Non-pigmented ciliary epithelial cell (primary cell): ENCODE measurements around the gene CFAP119.

Experiments used
- DNase-seq: peaks from one replicate; pipeline ENCODE4 v3.0.0-alpha.2; 2010; ENCODE audit warnings: low read depth

The CFAP119 gene

GRCh38 chr16:30782486-30783279, 20.8 kb upstream of the CFAP119 start:
- no peak for DNase-seq

GRCh38 chr16:30780549-30780948, 18.7 kb upstream of the CFAP119 start:
- no peak for DNase-seq

- no peak for DNase-seq
These were observed 18.2 kb upstream of the CFAP119 start for GRCh38 chr16:30780021-30780420.

DNA sequence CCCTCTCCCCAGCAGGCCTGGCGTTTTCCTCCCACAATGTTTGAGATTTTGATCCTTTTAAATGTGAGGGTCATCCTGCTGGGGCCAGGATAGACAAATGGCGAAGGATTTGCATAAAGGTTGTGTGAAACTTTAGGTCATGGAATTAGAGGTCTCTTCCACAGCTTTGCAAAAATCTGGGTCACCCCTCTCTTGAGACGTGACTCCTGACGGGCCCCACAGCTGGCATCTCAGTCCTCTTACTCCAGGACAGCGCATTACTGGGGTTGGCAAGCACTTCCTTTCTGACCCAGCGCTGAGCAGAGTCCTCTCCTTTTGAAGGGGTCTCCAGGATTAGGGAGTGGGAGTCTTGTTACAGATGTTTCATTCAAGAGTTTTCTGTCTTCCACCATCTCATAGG, 17.7 kb upstream of the CFAP119 start:
- no peak for DNase-seq

DNA sequence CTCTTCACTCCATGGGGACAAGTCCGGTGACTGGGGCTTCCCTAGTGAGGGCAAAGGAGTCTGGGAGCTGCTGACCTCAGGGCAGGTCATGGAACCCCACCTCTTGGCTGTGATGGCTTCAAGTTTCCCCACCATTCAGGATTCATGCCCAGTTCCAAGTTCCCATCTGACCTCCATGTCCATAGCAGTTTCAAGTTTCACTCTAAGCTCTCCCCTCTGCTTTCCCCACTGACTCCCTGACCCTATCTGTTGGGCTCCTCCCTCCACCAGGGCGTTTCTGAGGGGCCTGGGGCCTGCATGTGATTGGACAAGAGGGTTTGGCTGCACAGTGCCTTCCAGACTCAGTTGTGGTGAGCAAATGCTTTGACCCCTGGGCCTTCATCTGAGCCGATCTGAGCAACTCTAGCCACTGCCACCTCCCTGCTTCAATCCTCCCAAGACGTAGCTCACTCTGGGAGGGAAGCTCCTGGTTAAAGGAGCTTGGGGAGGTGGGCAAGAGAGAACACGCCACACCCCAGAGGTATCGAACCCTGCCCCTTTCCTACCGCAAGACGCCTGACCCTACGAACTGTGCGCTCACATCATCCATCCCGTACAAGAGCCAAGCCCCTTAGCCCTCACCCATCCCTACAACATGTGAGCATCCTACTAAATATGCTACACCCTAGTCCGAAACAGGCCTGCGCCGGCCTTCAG, 16.8 kb upstream of the CFAP119 start:
- DNase-seq: no peak

DNA sequence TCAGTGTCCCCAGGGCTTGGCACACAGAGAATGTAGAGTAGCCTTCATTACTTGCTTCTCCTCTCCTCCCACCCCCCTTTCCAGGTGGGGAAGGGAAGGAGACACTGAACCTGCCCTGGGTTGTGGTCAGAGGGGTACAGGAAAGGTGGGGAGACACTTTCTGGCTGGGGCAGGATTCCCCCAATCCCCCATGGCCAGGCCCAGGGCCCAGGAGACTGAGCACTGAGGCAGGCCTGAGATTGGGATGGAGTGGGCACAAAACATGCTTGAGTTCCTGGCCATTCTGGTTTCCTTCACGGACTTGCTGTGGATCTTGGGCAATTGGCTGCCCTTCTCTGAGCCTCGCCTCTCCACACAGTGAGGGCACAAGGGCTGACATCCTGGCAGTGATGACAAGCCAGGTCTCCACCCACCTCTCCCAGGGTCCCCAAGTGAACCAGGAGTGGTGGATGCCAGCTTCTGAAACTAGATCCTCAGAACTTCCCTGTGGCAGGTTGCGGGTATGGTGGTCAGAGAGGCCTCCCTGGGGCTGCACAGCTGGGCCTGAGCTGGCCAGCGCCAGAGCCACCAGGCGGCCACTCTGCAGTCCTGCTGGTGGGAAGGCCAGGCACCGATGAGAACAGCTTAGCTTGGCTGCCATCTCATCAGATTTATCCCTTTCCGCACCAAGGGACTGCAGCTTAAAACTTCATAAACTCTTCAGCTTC, 15.9 kb upstream of the CFAP119 start:
- no peak for DNase-seq

DNA sequence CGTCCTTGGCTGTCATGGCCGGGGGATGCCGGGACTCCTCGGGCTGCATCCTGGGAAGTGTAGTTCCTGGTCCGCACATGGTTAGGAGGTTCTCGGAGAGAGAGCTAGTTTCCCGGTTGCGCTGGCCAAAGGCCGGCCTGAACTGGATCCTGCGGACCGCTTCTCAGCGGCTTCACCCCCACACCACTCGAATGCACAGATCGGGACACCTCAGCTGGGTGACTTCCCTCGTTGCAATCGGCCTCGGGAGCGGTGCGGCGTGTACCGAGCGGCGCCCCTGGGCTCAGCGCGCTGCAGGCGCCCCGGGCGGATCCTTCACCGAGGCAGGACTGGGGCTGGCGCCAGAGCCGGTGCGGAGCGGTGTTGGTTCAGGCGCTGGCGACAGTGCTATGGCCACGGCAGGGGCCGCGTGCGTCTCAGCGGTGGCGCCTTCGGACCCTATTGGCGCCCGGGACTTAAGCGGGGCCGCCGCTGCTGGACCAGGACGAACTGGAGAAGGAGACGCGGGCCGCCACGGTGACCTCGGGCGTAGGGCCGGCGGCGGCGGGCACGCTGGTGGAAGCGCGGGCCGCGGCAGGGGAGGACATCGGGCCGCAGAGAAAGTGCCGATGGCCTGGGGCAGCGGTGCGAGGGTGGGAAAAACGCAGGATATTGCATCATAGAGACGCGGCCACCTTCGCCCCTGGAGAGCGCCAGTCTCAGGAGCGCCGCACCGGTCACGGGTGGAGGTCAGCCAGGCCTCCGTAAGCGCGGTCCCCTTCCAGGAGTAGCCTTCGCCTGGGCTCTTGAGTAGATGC, 13.7 kb upstream of the CFAP119 start:
- peak; percentile 40 for DNase-seq

DNA sequence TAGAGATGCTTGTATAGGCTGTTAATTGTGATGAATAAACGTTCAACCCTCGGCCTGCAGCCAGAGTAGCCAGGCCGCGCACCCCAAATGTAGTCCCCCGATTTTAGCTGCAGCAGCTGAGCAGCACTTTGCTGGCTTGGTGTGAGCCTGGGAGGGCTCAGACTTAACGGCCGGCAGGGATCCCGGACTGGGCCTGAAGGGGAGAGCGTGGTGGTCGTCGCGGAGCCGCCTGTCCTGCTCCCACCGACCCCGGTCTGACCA, 13.2 kb upstream of the CFAP119 start:
- no peak for DNase-seq

- no peak for DNase-seq
These were observed 12.7 kb upstream of the CFAP119 start for GRCh38 chr16:30774367-30775130.

DNA sequence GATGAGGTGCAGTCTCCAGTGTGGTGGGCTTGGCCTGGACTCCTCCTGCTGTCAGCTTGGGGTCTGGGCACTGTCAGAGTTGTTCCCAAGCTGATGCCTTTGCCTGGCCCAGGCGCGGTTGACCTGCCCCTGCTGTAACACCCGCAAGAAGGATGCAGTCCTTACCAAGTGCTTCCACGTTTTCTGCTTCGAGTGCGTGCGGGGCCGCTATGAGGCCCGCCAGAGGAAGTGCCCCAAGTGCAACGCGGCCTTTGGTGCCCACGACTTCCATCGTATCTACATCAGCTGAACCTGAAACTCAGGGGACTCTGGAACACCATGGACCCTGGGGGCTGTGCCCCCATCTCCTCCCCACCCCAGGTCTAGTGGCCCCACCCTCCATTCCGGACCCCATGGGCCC, 12.0 kb upstream of the CFAP119 start:
- no peak for DNase-seq

- DNase-seq: no peak
These were observed 9.9 kb upstream of the CFAP119 start for GRCh38 chr16:30771726-30772125.

GRCh38 chr16:30769379-30770089, 7.7 kb upstream of the CFAP119 start:
- DNase-seq: no peak

DNA sequence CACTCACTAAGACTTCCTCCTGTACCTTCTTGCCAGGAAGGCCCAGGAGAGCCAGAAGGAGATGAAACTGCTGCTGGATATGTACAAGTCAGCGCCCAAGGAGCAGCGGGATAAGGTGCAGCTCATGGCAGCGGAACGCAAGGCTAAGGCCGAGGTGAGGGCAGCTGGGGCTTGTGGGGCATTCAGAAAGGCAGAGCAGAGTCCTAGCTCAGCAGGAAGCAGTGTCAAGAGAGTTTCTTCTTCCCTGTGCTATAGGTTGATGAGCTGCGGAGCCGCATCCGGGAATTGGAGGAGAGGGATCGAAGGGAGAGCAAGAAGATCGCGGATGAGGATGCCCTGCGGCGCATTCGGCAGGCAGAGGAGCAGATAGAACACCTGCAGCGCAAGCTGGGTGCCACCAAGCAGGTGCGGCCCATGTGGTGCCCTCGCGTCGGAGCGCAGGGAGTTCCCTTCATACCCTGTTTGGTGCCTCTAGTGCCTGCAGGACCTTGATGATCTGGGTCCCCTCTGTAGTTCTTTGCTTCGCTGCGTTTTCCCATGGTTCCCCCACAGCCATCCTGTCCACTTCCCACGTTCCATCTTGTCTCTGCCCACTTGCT, 6.8 kb upstream of the CFAP119 start:
- DNase-seq: no peak

DNA sequence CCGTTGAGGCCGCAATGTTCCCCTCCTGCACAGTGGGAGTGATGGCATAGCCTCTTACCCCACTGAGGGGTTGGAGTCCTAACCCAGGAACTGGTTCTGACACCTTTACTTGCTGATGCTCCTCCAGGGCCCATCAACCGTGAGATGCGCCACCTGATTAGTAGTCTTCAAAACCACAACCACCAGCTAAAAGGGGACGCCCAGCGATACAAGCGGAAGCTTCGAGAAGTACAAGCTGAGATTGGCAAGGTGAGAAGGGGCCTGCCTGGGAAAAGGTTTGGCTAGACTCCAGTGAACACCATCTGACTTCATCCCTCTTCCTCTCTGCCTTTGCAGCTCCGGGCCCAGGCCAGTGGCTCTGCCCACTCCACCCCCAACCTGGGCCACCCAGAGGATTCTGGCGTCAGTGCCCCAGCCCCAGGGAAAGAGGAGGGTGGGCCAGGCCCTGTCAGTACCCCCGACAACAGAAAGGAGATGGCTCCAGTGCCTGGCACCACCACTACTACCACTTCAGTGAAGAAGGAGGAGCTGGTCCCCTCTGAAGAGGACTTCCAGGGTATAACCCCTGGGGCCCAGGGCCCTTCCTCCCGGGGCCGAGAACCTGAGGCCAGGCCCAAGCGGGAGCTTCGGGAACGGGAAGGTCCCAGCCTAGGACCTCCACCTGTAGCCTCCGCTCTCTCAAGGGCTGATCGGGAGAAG, 6.1 kb upstream of the CFAP119 start:
- DNase-seq: no peak

- no peak for DNase-seq
These were observed 5.0 kb upstream of the CFAP119 start for GRCh38 chr16:30766933-30767284.

GRCh38 chr16:30766206-30766932, 4.5 kb upstream of the CFAP119 start:
- no peak for DNase-seq

- DNase-seq: no peak
These were observed 3.1 kb upstream of the CFAP119 start for GRCh38 chr16:30764816-30765465.

DNA sequence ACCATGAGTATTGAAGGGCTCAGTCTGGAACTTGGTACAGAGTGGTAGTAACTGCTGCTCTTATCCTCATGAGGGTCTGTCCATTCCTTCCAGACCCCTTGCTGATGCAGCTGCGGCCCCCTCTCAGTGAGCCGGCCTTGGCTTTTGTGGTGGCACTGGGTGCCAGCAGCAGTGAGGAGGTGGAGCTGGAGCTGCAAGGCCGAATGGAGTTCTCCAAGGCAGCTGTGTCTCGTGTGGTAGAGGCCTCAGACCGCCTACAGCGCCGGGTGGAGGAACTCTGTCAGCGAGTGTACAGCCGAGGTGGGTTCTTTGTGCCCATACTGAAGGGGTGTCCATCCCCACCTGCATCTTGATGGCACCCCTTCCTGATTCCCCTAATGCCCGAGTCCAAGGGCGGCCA, 2.2 kb upstream of the CFAP119 start:
- DNase-seq: no peak
